22Rv1 (cell line): ENCODE data around the gene BICRA.

Source experiments
- CTCF ChIP-seq: fragments of 450-650 bp; IDR thresholded peaks from 2 replicates; pipeline ENCODE4 v1.5.1; 2017; ENCODE audit warnings: mild to moderate bottlenecking
- ZFX ChIP-seq: fragments of 450-650 bp; IDR thresholded peaks from 2 replicates; pipeline ENCODE4 v1.6.1; 2017; ENCODE audit warnings: antibody characterized with exemption, borderline replicate concordance

- TF ChIP-seq CTCF (no peak), ZFX (no peak)
These were observed 16.7 kb downstream of the BICRA start for GRCh38 chr19:47625650-47626049.
